ENCODE results near the gene USP25.

The USP25 gene

GRCh38 chr21:15853126-15853525 lies 123.3 kb downstream of the USP25 start (continued):
- TF ChIP-seq PRDM2 (tag by site-specific recombination; IDR thresholded peaks at IDR 0.05; ENCODE audit: borderline replicate concordance) (no peak), ZNF324 (tag by site-specific recombination; IDR thresholded peaks at IDR 0.05) (no peak), ZSCAN23 (tag by site-specific recombination; IDR thresholded peaks at IDR 0.05) (no peak)

GRCh38 chr21:15856813-15857212 lies 127.0 kb downstream of the USP25 start:
- no peak for TF ChIP-seq ZNF626 (tag by site-specific recombination; IDR thresholded peaks at IDR 0.05)
- TF ChIP-seq ZNF404 (tag by site-specific recombination; IDR thresholded peaks at IDR 0.05), result no peak
- TF ChIP-seq AEBP2 (tag by site-specific recombination; IDR thresholded peaks at IDR 0.05; ENCODE audit: borderline replicate concordance), result no peak
- TF ChIP-seq TSHZ1 (tag by site-specific recombination; IDR thresholded peaks at IDR 0.05; ENCODE audit: borderline replicate concordance), result no peak
- no peak for TF ChIP-seq ZNF146 (tag by site-specific recombination; IDR thresholded peaks at IDR 0.05)
- no peak for TF ChIP-seq SP7 (tag by site-specific recombination; IDR thresholded peaks at IDR 0.05)
- no peak for TF ChIP-seq ZSCAN4 (tag by site-specific recombination; IDR thresholded peaks at IDR 0.05)
- TF ChIP-seq ZNF362 (tag by site-specific recombination; IDR thresholded peaks at IDR 0.05), result no peak
- TF ChIP-seq ZNF157 (tag by site-specific recombination; IDR thresholded peaks at IDR 0.05), result no peak
- no peak for TF ChIP-seq YY1 (tag by site-specific recombination; IDR thresholded peaks at IDR 0.05)
- no peak for TF ChIP-seq ZBTB20 (tag by site-specific recombination; IDR thresholded peaks at IDR 0.05)
- no peak for TF ChIP-seq ZNF169 (tag by site-specific recombination; IDR thresholded peaks at IDR 0.05)
- TF ChIP-seq ZNF530 (tag by site-specific recombination; IDR thresholded peaks at IDR 0.05; ENCODE audit: low read depth), result no peak
- TF ChIP-seq CTCF (tag by site-specific recombination; IDR thresholded peaks at IDR 0.05), result no peak
- TF ChIP-seq ZBTB21 (tag by site-specific recombination; IDR thresholded peaks at IDR 0.05), result no peak
- no peak for TF ChIP-seq ZNF501 (tag by site-specific recombination; IDR thresholded peaks at IDR 0.05)
- no peak for TF ChIP-seq ZNF26 (tag by site-specific recombination; IDR thresholded peaks at IDR 0.05)
- CTCF ChIA-PET, result no interaction called here
- POLR2A ChIA-PET, result no interaction called here

More at GRCh38 chr21:15856813-15857212, 127.0 kb downstream of the USP25 start:
- no peak overlapping the region for H3K4me3 ChIP-seq (ENCODE audit: low read depth, low read length)
- H3K27ac ChIP-seq (ENCODE audit: extremely low read depth, low read depth, low read length), result no peak overlapping the region
- peaks cover 3% of the 10 kb centered on the region; the same call in 1 of the 2 replicates for H3K4me1 ChIP-seq (ENCODE audit: control insufficient read depth, insufficient read depth, low read length)
- H3K9me3 ChIP-seq (ENCODE audit: control insufficient read depth, insufficient read depth, low read depth, low read length), result no peaks in the 10 kb centered on the region
- peaks cover 6 to 13% of the 10 kb centered on the region in 2 experiments for H3K36me3 ChIP-seq (ENCODE audit: control insufficient read depth in 2 of 2, insufficient read depth in 1 of 2, low read length in 2 of 2)

Measured in HEK293 (cell line).